GM10248 (cell line): ENCODE results near the gene CHRM2.

ENCODE experiments used
- CTCF ChIA-PET: fragments of 300-600 bp; sonication (Branson Sonifier 250); formaldehyde crosslinking; extraction: SDS; loops from one replicate; lab custom pipeline; 2021; ENCODE audit warnings: antibody characterized with exemption; lab: Yijun Ruan, JAX
- POLR2A ChIA-PET: fragments of 350-650 bp; sonication (Branson Sonifier 250); formaldehyde crosslinking; extraction: SDS; loops from one replicate; lab custom pipeline; 2020; ENCODE audit warnings: antibody characterized with exemption; lab: Yijun Ruan, JAX
- DNase-seq: peaks from one replicate; pipeline ENCODE4 v3.0.0; 2012; ENCODE audit errors: extremely low spot score
- CTCF ChIP-seq: IDR thresholded peaks from 2 replicates; pipeline ENCODE4 v1.5.1; 2012; ENCODE audit warnings: mild to moderate bottlenecking, low read depth; ENCODE audit errors: extremely low read depth, missing control alignments, control extremely low read depth

CHRM2 gene

GRCh38 chr7:136942401-136942800, 73.9 kb downstream of the CHRM2 start:
- CTCF ChIA-PET, result interaction anchor here (1.4 to 2.1 kb wide), 2 partner anchors 17 to 22 kb away, joined by 3 to 6 read pairs; no protein-coding TSS in a partner anchor
- no peak for DNase-seq
- no peak for TF ChIP-seq CTCF
- POLR2A ChIA-PET, result no interaction called here

DNA sequence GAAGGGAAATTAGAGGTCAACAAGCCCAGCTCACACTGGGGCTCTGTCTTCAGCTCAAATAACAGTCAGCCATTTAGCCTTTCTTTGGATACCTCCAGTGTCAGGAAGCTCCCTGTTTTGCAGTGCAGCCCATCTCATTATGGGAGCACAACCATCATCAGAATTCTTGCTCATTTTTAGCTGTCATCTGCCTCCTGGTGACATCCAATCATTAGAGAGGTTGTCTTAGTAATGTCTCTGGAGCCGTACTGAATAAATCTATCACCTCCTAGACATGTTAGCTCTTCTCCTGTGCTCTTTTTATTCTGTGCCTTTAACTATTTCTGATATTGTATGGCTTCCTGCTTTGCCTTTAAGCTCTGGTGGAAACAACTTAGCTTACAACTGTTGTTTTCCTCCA, 74.5 kb downstream of the CHRM2 start:
- no peak for TF ChIP-seq CTCF
- no peak for DNase-seq
- ChIA-PET POLR2A (no interaction called here), CTCF (interaction anchor here (1.4 kb wide), 1 partner anchor 23 kb away, joined by 3 read pairs; no protein-coding TSS in a partner anchor)

DNA sequence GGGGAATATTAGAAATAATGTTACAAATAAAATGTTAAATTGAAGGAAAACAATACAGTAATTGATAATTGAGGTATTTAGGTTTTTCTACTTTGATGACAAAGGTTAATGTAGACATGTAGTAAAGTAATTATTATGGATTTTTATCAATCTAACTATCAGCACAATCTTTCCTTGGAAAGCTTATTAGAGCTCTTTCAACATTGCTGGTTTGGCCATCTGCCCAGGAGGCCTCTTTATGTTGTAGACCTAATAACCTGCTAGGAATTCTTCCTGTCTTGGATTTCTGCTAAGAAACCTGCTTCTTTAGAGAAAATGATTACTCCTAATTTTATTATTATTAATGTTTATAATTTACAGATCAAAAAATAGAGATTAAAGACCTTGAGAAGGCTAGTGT, 78.9 kb downstream of the CHRM2 start:
- POLR2A ChIA-PET, result no interaction called here
- CTCF ChIA-PET, result no interaction called here
- DNase-seq, result no peak
- TF ChIP-seq CTCF, result no peak

DNA sequence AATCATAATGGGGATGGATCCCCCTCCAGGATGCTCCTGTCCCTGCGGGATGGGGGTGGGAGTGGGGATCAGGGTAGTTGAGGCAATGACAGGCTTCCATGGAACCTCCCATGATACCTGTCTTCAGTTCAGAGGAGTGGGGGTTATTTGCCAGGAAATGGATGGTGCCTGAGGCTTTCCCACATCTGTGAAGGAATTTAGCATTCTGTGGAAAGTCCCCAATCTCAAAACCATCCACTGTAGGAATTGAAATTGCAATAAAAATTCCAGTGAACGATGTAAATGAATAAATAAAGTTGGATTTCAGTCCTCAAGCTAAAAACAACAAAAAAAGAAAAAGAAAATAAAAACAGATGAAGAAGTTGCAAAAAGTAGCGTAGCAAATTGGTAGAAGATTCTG, 81.9 kb downstream of the CHRM2 start:
- POLR2A ChIA-PET, result no interaction called here
- CTCF ChIA-PET, result no interaction called here
- TF ChIP-seq CTCF, result no peak
- no peak for DNase-seq

DNA sequence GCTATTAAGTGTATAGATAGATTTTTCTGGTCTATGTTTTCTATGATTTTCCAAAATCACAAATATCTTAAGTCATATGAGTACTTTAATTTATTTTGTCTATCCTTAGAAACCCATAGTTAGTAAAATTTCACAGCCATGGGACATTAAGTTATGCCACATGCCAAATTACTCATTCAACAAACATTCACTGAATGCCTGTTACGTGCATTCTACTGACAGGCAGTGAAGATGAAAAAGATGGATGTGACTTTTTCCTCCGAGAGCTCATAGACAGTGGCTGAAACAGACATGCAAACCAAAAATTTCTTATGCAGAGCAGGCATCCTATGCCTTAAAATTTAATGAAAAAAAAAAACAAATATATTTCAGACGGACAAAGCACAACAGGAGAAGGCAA, 84.9 kb downstream of the CHRM2 start:
- CTCF ChIA-PET, result no interaction called here
- POLR2A ChIA-PET, result no interaction called here
- TF ChIP-seq CTCF, result no peak
- no peak for DNase-seq

DNA sequence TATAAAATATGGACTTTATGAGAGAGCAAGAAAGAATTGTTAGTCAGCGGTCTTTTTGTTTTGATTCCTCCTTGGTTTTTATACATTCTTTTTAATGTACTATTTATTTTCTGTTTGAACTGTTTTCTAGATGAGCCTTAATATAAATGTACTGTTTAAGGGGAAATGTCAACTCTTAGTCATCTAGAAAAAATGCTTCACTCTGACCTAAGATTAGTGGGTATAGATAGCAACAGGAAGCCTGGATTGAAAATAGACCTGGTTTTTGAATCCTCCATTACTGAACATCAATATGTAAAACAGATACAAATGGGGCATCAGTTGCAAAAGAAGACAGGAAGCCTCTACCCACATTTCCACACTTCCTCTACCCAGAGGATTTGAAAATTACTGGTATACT, 87.8 kb downstream of the CHRM2 start:
- ChIA-PET CTCF (interaction anchor here (1.6 kb wide), 1 partner anchor 8 kb away, joined by 3 read pairs; no protein-coding TSS in a partner anchor), POLR2A (no interaction called here)
- DNase-seq, result no peak
- no peak for TF ChIP-seq CTCF
